Measurements from ENCODE around the gene UGT1A8. TPM values are rescaled to one million over a fixed set of nuclear protein-coding genes. Genes with fewer than 3 reads are reported as not detected.
"Not testable (repeated sequence)": the region's sequence is repeated elsewhere in the genome, so short reads cannot be mapped to it uniquely, and the experiment has no call there.

Gene UGT1A8
- total RNA-seq, 1 experiment from 2014 or later, result not detected

- no peak overlapping the region for H3K4me3 ChIP-seq (ENCODE audit: insufficient read depth, low read depth, low read length)
- no peak for DNase-seq
- H3K27me3 ChIP-seq (ENCODE audit: control insufficient read depth, insufficient read depth, low read length), result no peaks in the 10 kb centered on the region
- H3K36me3 ChIP-seq (replicated peaks; ENCODE audit: control insufficient read depth, insufficient read depth, low read length), result no peaks in the 10 kb centered on the region
Observed at GRCh38 chr2:233706720-233707119, 89.3 kb downstream of the UGT1A8 start.

- DNase-seq, result no peak
- H3K27me3 ChIP-seq (ENCODE audit: control insufficient read depth, insufficient read depth, low read length), result no peaks in the 10 kb centered on the region
- H3K36me3 ChIP-seq (replicated peaks; ENCODE audit: control insufficient read depth, insufficient read depth, low read length), result no peaks in the 10 kb centered on the region
- no peak overlapping the region for H3K4me3 ChIP-seq (ENCODE audit: insufficient read depth, low read depth, low read length)
Observed at GRCh38 chr2:233707940-233708644, 90.7 kb downstream of the UGT1A8 start.

GRCh38 chr2:233708942-233709341 lies 91.5 kb downstream of the UGT1A8 start:
- no peak overlapping the region for H3K4me3 ChIP-seq (ENCODE audit: insufficient read depth, low read depth, low read length)
- H3K27me3 ChIP-seq (ENCODE audit: control insufficient read depth, insufficient read depth, low read length), result no peaks in the 10 kb centered on the region
- DNase-seq, result no peak
- no peaks in the 10 kb centered on the region for H3K36me3 ChIP-seq (replicated peaks; ENCODE audit: control insufficient read depth, insufficient read depth, low read length)

- Histone ChIP-seq H3K4me3 (ENCODE audit: insufficient read depth, low read depth, low read length) (no peak overlapping the region), H3K27me3 (ENCODE audit: control insufficient read depth, insufficient read depth, low read length) (no peaks in the 10 kb centered on the region), H3K36me3 (replicated peaks; ENCODE audit: control insufficient read depth, insufficient read depth, low read length) (no peaks in the 10 kb centered on the region)
- DNase-seq, result peak; percentile 73
Observed at GRCh38 chr2:233711312-233712008, 94.0 kb downstream of the UGT1A8 start.

DNA sequence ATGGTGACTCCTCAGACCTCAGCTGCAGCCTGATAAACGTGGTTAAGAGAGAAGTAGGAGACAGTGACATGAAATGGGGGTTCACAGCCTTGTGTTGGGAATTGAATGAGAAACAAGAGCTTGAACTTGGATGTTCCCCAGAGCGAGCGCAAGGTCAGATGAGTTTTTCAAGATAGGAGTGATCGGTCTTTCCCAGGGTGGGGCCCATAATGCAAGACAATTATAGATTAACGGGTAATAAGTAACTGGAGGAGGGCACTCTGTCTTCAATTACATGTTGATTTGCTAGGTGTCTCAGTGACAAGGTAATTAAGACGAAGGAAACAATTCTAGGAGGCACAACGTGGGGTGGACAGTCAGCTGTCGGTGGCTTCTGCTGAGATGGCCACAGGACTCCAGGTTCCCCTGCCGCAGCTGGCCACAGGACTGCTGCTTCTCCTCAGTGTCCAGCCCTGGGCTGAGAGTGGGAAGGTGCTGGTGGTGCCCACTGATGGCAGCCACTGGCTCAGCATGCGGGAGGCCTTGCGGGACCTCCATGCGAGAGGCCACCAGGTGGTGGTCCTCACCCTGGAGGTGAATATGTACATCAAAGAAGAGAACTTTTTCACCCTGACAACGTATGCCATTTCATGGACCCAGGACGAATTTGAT lies 95.3 kb downstream of the UGT1A8 start, which contains the start of gene UGT1A5:
Gene UGT1A5 (plus strand): TSS at position 297 of the 651 bp plus-strand sequence. CDS start 85 bp downstream, at position 382.
- H3K27me3 ChIP-seq (ENCODE audit: control insufficient read depth, insufficient read depth, low read length), result no peaks in the 10 kb centered on the region
- no peak for DNase-seq
- H3K4me3 ChIP-seq (ENCODE audit: insufficient read depth, low read depth, low read length), result no peak within 1 kb of the TSS
- no peaks in the 10 kb centered on the region for H3K36me3 ChIP-seq (replicated peaks; ENCODE audit: control insufficient read depth, insufficient read depth, low read length)

DNA sequence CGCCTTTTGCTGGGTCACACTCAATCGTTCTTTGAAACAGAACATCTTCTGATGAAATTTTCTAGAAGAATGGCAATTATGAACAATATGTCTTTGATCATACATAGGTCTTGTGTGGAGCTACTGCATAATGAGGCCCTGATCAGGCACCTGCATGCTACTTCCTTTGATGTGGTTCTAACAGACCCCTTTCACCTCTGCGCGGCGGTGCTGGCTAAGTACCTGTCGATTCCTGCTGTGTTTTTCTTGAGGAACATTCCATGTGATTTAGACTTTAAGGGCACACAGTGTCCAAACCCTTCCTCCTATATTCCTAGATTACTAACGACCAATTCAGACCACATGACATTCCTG lies 95.8 kb downstream of the UGT1A8 start:
- Histone ChIP-seq H3K4me3 (ENCODE audit: insufficient read depth, low read depth, low read length) (no peak overlapping the region), H3K36me3 (replicated peaks; ENCODE audit: control insufficient read depth, insufficient read depth, low read length) (no peaks in the 10 kb centered on the region), H3K27me3 (ENCODE audit: control insufficient read depth, insufficient read depth, low read length) (no peaks in the 10 kb centered on the region)
- DNase-seq, result no peak

- no peaks in the 10 kb centered on the region for H3K36me3 ChIP-seq (replicated peaks; ENCODE audit: control insufficient read depth, insufficient read depth, low read length)
- no peak for DNase-seq
Observed at GRCh38 chr2:233714121-233714520, 96.7 kb downstream of the UGT1A8 start.

GRCh38 chr2:233718552-233718951 lies 101.1 kb downstream of the UGT1A8 start, which contains the start of gene UGT1A4:
TSS of gene UGT1A4 (plus strand) at chr2:233718736. CDS start at chr2:233718821, 85 bp downstream.
- DNase-seq, result no peak
- H3K4me3 ChIP-seq (ENCODE audit: insufficient read depth, low read depth, low read length), result no peak within 1 kb of the TSS
- no peaks in the 10 kb centered on the region for H3K27me3 ChIP-seq (ENCODE audit: control insufficient read depth, insufficient read depth, low read length)
- no peaks in the 10 kb centered on the region for H3K36me3 ChIP-seq (replicated peaks; ENCODE audit: control insufficient read depth, insufficient read depth, low read length)

More at GRCh38 chr2:233714121-233714520, 96.7 kb downstream of the UGT1A8 start:
- H3K4me3 ChIP-seq (ENCODE audit: insufficient read depth, low read depth, low read length), result no peak overlapping the region
- no peaks in the 10 kb centered on the region for H3K27me3 ChIP-seq (ENCODE audit: control insufficient read depth, insufficient read depth, low read length)

DNA sequence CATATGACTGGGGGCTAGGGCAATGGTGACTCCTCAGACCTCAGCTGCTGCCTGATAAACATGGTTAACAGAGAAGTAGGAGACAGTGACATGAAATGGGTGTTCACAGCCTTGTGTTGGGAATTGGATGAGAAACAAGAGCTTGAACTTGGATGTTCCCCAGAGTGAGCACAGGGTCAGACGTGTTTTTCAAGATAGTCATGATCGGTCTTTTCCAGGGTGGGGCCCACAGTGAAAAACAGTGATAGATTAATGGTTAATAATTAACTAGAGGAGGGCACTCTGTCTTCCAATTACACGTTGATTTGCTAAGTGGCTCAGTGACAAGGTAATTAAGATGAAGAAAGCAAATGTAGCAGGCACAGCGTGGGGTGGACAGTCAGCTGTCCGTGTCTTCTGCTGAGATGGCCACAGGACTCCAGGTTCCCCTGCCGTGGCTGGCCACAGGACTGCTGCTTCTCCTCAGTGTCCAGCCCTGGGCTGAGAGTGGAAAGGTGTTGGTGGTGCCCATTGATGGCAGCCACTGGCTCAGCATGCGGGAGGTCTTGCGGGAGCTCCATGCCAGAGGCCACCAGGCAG lies 111.4 kb downstream of the UGT1A8 start, which contains the start of gene UGT1A3:
Gene UGT1A3 (plus strand): TSS at position 320 of the 579 bp plus-strand sequence. CDS start 85 bp downstream, at position 405.
- Histone ChIP-seq H3K36me3 (replicated peaks; ENCODE audit: control insufficient read depth, insufficient read depth, low read length) (no peaks in the 10 kb centered on the region), H3K27me3 (ENCODE audit: control insufficient read depth, insufficient read depth, low read length) (no peaks in the 10 kb centered on the region), H3K4me3 (ENCODE audit: insufficient read depth, low read depth, low read length) (no peak within 1 kb of the TSS)
- no peak for DNase-seq

DNA sequence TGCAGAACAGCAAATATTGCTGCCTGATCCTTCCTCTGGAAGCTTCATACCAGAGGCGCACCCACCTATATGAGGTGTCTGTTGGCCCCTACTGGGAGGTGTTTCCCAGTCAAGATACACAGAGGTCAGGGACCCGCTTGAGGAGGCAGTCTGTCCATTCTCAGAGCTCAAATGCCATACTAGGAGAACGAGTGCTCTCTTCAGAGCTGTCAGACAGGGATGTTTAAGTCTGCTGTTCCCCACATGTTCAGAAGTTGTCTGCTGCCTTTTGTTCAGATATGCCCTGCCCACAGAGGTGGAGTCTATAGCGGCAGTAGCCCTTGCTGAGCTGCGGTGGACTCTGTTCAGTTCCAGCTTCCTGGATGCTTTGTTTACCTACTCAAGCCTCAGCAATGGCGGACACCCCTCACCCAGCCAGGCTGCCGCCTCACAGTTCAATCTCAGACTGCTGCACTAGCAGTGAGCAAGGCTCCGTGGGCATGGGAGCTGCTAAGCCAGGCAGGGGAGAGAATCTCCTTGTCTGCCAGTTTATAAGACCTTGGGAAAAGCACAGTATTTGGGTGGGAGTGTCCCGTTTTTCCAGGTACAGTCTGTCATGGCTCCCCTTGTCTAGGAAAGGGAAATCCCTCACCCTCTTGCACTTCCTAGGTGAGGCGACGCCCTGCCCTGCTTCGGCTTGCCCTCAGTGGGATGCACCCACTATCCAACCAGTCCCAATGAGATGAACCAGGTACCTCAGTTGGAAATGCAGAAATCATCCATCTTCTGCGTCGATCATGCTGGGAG lies 119.6 kb downstream of the UGT1A8 start:
- H3K27me3 ChIP-seq (ENCODE audit: control insufficient read depth, insufficient read depth, low read length); H3K4me3 ChIP-seq (ENCODE audit: insufficient read depth, low read depth, low read length); DNase-seq; H3K36me3 ChIP-seq (replicated peaks; ENCODE audit: control insufficient read depth, insufficient read depth, low read length): not testable (repeated sequence)

- no peak for DNase-seq
- no peaks in the 10 kb centered on the region for H3K36me3 ChIP-seq (replicated peaks; ENCODE audit: control insufficient read depth, insufficient read depth, low read length)
- no peaks in the 10 kb centered on the region for H3K27me3 ChIP-seq (ENCODE audit: control insufficient read depth, insufficient read depth, low read length)
- H3K4me3 ChIP-seq (ENCODE audit: insufficient read depth, low read depth, low read length), result no peak overlapping the region
Observed at GRCh38 chr2:233740870-233741269, 123.4 kb downstream of the UGT1A8 start.

DNA sequence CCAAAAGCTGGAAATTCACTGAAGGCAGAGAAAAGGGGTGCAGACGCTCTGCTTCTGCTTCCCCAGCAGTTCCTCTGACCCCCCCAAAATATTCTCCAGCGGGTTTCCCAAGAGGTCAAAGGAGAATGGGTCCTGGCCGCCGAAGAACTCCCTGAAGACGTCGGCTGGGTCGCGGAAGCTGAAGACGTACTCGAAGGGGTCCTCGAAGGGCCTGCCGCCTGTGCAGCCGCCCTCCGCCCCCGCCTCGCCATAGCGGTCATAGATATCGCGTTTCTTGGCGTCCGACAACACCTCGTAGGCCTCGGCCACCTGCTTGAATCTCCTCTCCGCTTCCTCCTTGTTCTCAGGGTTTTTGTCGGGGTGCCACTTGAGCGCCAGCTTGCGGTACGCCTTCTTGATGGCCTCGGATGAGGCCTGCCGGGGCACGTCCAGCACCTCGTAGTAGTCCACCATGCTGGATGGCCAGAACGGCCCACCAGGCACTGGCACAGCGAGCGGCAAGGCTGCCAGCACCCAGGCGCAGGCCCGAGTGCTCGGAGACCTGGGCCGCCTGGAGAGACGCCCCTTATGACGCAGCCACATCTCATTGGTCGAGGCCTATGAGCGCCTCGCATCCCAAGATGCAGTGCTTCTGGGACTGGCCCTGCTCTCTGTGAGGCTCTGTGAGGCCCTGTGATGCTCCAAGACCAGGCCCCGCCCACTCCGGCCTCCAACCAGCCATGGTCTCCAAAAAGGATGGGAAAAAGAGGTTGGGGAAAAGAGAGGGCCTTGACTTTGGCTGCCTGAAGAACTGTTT lies 126.2 kb downstream of the UGT1A8 start:
- H3K36me3 ChIP-seq (replicated peaks; ENCODE audit: control insufficient read depth, insufficient read depth, low read length), result no peaks in the 10 kb centered on the region

GRCh38 chr2:233745073-233745755 lies 127.8 kb downstream of the UGT1A8 start:
- Histone ChIP-seq H3K27me3 (ENCODE audit: control insufficient read depth, insufficient read depth, low read length) (no peaks in the 10 kb centered on the region), H3K36me3 (replicated peaks; ENCODE audit: control insufficient read depth, insufficient read depth, low read length) (no peaks in the 10 kb centered on the region), H3K4me3 (ENCODE audit: insufficient read depth, low read depth, low read length) (no peak overlapping the region)
- no peak for DNase-seq

More for the DNA sequence above, 126.2 kb downstream of the UGT1A8 start:
- no peaks in the 10 kb centered on the region for H3K27me3 ChIP-seq (ENCODE audit: control insufficient read depth, insufficient read depth, low read length)
- no peak overlapping the region for H3K4me3 ChIP-seq (ENCODE audit: insufficient read depth, low read depth, low read length)
- DNase-seq, result no peak
